ENCODE data around the gene CFAP57. TPM values are rescaled to one million over a fixed set of nuclear protein-coding genes. Genes with fewer than 3 reads are reported as not detected.

CFAP57 gene
- total RNA-seq, 4 donors from 2014 or later, result 0.19 to 0.38 (median 0.24) TPM

DNA sequence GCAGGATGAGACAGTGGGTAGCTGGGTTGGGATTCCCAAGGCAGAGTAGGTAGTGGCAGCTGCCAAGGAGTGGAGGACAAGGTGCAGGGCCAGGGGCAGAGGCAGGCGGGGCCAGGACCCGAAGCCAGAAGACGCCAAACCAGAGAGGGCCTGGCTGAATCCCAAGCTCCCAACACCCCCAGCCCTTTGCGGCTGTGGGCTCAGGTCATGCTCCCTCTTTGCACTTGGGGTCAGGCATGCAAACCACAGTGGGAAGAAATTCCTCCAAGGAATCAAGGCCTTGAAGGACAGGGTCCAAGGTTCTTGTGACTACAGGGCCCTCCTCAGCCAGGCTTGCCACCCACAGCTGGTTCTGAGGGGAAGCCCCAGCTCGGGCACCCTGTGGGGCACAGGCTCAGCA, 107.0 kb downstream of the CFAP57 start:
- TF ChIP-seq, protein P1, sequence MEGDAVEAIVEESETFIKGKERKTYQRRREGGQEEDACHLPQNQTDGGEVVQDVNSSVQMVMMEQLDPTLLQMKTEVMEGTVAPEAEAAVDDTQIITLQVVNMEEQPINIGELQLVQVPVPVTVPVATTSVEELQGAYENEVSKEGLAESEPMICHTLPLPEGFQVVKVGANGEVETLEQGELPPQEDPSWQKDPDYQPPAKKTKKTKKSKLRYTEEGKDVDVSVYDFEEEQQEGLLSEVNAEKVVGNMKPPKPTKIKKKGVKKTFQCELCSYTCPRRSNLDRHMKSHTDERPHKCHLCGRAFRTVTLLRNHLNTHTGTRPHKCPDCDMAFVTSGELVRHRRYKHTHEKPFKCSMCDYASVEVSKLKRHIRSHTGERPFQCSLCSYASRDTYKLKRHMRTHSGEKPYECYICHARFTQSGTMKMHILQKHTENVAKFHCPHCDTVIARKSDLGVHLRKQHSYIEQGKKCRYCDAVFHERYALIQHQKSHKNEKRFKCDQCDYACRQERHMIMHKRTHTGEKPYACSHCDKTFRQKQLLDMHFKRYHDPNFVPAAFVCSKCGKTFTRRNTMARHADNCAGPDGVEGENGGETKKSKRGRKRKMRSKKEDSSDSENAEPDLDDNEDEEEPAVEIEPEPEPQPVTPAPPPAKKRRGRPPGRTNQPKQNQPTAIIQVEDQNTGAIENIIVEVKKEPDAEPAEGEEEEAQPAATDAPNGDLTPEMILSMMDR (IDR thresholded peaks at IDR 0.05), result no peak
- TF ChIP-seq POLR2A (IDR thresholded peaks at IDR 0.05), result no peak
- H3K4me3 ChIP-seq (ENCODE audit: low read depth, poor library complexity, severe bottlenecking), result no peak overlapping the region
- intact Hi-C loops (cut with DNase I; ENCODE audit: low total_unique reads), result no loop called here
- WGBS, 2 donors, result 83 to 89% methylated on average over 4 to 5 of the region's 5 CpGs
- peak in 1 of 2 donors; percentile 57 for DNase-seq (ENCODE audit: low spot score in 2 of 2)

DNA sequence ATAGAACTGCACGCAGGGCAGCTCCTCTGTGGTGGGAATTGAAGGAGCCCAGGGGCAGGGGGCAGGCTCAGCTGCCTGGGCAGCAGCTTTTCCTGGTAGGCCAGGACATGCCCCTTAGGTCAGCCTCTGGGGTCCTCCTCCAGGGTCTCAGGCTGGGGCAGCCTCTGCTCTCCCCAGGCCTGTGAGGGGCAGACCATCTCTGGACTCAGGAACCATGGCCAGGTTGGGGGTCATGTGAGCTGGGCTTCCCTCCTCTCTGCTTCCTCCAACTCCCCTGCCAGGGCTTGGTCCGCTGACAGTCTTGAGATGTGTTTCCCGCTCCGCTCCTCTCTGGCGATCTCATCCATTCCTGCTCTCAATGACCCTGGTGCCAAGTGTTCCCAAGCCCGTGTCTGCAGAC, 107.5 kb downstream of the CFAP57 start:
- DNase-seq (ENCODE audit: low spot score in 2 of 2), result peak in 1 of 2 donors; percentile 70
- TF ChIP-seq POLR2A (IDR thresholded peaks at IDR 0.05), result no peak
- TF ChIP-seq, protein P1 (IDR thresholded peaks at IDR 0.05), result no peak
- 90 to 97% methylated on average over 5 to 6 of the region's 6 CpGs for WGBS, 2 donors
- H3K4me3 ChIP-seq (ENCODE audit: low read depth, poor library complexity, severe bottlenecking), result no peak overlapping the region
- intact Hi-C loops (cut with DNase I; ENCODE audit: low total_unique reads), result no loop called here

- TF ChIP-seq, protein P1 (IDR thresholded peaks at IDR 0.05), result no peak
- no peak for TF ChIP-seq POLR2A (IDR thresholded peaks at IDR 0.05)
- 55 to 58% methylated on average over 2 of the region's 2 CpGs for WGBS, 2 donors
- DNase-seq (ENCODE audit: low spot score in 2 of 2), result no peak
- intact Hi-C loops (cut with DNase I; ENCODE audit: low total_unique reads), result no loop called here
- H3K4me3 ChIP-seq (ENCODE audit: low read depth, poor library complexity, severe bottlenecking), result no peak overlapping the region
These were observed 108.6 kb downstream of the CFAP57 start for GRCh38 chr1:43280692-43281091.

GRCh38 chr1:43282220-43283195, 110.4 kb downstream of the CFAP57 start:
- intact Hi-C loops (cut with DNase I; ENCODE audit: low total_unique reads), result no loop called here
- TF ChIP-seq, protein P1 (IDR thresholded peaks at IDR 0.05), result no peak
- no peak for TF ChIP-seq POLR2A (IDR thresholded peaks at IDR 0.05)
- 89 to 93% methylated on average over 14 to 15 of the region's 15 CpGs for WGBS, 2 donors
- peak in 1 of 2 donors; percentile 85 for DNase-seq (ENCODE audit: low spot score in 2 of 2)
- H3K4me3 ChIP-seq (ENCODE audit: low read depth, poor library complexity, severe bottlenecking), result no peak overlapping the region

- peak in 1 of 2 donors; percentile 45 for DNase-seq (ENCODE audit: low spot score in 2 of 2)
- WGBS, 2 donors, result 78 to 89% methylated on average over 3 of the region's 3 CpGs
- intact Hi-C loops (cut with DNase I; ENCODE audit: low total_unique reads), result no loop called here
- H3K4me3 ChIP-seq (ENCODE audit: low read depth, poor library complexity, severe bottlenecking), result no peak overlapping the region
- TF ChIP-seq, protein P1 (IDR thresholded peaks at IDR 0.05), result no peak
- TF ChIP-seq POLR2A (IDR thresholded peaks at IDR 0.05), result no peak
These were observed 111.9 kb downstream of the CFAP57 start for GRCh38 chr1:43284065-43284464.
